K562 (cell line): ENCODE data around the gene SEC16A. TPM values are rescaled to one million over a fixed set of nuclear protein-coding genes. Genes with fewer than 3 reads are reported as not detected.

Experiments
- LARP7 ChIP-seq: fragments of 450-650 bp; IDR thresholded peaks from 2 replicates; pipeline ENCODE4 v1.6.1; 2016
- polyA plus RNA-seq, 8 experiments: library from polyadenylated mRNA; depleted of rRNA in 4 of 8; stranded (reverse) in 5 of 8; unstranded in 3 of 8; fragments of >200 nt; fragmentation: Nextera tagmentation in 2 of 8; fragmentation: Illumina TruSeq in 1 of 8; extraction: Ambion mirVana in 2 of 8; extraction: Trizol in 1 of 8; gene quantifications; 2 replicates each; pipeline versions ENCODE4 v1.2.1 to v1.2.3, GENCODE V29; 2011 to 2014; ENCODE audit warnings: inconsistent platforms in 1 of 8, missing spikeins in 1 of 8
- total RNA-seq, 7 experiments: library from RNA; depleted of rRNA in 6 of 7; stranded (reverse); fragments of >200 nt in 6 of 7; fragmentation: Illumina TruSeq in 2 of 7; extraction: Trizol in 2 of 7; gene quantifications; 2 replicates each; pipeline versions ENCODE4 v1.2.1 to v1.2.3, GENCODE V29; 2011 to 2021; ENCODE audit warnings: low replicate concordance in 1 of 7
- TF ChIP-seq, protein P1 (sequence below): fragments of 450-650 bp; IDR thresholded peaks from 2 replicates; pipeline ENCODE4 v1.6.1; 2016; ENCODE audit warnings: mild to moderate bottlenecking, moderate library complexity
- TF ChIP-seq, protein P2 (sequence below): fragments of 200-800 bp; sonication (Bioruptor generic); IDR thresholded peaks from 2 replicates; pipeline ENCODE4 v1.6.1; 2017; ENCODE audit warnings: missing genetic modification characterization, missing compliant biosample characterization
- TF ChIP-seq, protein P3 (sequence below): sonication (generic); formaldehyde crosslinking; IDR thresholded peaks from 2 replicates; pipeline ENCODE4 v1.8.1; 2023; ENCODE audit warnings: mild to moderate bottlenecking, missing genetic modification reagents
- TF ChIP-seq, protein P4 (sequence below): fragments of 450-650 bp; formaldehyde crosslinking; IDR thresholded peaks from 2 replicates; pipeline ENCODE4 v1.4.0; 2020; ENCODE audit warnings: mild to moderate bottlenecking, moderate library complexity

Gene SEC16A
- total and polyA plus RNA-seq, 9 of the 15 experiments (the other 6 are each of a cell fraction or from before 2014, with no cell fraction given), result 8.3 to 62.8 (median 14.0) TPM

DNA sequence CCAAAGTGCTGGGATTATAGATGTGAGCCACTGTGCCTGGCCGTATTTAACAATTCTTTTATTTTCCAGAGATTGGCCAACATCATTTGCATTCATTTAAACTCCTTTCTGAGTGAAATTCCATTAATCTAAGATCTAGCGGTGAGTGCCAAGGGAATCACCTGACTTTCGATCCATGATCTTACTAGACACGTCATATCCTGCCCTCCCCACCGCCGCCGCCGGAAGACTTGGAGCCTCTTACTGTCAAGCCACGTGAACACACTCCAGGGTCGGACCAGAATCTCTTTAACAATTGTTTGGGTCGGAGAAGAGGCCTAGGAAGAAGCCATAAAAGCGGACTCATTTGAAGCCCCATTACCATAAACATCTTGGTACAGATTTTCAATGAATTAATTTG, 56.1 kb downstream of the SEC16A start (continued):
- TF ChIP-seq, protein P1, sequence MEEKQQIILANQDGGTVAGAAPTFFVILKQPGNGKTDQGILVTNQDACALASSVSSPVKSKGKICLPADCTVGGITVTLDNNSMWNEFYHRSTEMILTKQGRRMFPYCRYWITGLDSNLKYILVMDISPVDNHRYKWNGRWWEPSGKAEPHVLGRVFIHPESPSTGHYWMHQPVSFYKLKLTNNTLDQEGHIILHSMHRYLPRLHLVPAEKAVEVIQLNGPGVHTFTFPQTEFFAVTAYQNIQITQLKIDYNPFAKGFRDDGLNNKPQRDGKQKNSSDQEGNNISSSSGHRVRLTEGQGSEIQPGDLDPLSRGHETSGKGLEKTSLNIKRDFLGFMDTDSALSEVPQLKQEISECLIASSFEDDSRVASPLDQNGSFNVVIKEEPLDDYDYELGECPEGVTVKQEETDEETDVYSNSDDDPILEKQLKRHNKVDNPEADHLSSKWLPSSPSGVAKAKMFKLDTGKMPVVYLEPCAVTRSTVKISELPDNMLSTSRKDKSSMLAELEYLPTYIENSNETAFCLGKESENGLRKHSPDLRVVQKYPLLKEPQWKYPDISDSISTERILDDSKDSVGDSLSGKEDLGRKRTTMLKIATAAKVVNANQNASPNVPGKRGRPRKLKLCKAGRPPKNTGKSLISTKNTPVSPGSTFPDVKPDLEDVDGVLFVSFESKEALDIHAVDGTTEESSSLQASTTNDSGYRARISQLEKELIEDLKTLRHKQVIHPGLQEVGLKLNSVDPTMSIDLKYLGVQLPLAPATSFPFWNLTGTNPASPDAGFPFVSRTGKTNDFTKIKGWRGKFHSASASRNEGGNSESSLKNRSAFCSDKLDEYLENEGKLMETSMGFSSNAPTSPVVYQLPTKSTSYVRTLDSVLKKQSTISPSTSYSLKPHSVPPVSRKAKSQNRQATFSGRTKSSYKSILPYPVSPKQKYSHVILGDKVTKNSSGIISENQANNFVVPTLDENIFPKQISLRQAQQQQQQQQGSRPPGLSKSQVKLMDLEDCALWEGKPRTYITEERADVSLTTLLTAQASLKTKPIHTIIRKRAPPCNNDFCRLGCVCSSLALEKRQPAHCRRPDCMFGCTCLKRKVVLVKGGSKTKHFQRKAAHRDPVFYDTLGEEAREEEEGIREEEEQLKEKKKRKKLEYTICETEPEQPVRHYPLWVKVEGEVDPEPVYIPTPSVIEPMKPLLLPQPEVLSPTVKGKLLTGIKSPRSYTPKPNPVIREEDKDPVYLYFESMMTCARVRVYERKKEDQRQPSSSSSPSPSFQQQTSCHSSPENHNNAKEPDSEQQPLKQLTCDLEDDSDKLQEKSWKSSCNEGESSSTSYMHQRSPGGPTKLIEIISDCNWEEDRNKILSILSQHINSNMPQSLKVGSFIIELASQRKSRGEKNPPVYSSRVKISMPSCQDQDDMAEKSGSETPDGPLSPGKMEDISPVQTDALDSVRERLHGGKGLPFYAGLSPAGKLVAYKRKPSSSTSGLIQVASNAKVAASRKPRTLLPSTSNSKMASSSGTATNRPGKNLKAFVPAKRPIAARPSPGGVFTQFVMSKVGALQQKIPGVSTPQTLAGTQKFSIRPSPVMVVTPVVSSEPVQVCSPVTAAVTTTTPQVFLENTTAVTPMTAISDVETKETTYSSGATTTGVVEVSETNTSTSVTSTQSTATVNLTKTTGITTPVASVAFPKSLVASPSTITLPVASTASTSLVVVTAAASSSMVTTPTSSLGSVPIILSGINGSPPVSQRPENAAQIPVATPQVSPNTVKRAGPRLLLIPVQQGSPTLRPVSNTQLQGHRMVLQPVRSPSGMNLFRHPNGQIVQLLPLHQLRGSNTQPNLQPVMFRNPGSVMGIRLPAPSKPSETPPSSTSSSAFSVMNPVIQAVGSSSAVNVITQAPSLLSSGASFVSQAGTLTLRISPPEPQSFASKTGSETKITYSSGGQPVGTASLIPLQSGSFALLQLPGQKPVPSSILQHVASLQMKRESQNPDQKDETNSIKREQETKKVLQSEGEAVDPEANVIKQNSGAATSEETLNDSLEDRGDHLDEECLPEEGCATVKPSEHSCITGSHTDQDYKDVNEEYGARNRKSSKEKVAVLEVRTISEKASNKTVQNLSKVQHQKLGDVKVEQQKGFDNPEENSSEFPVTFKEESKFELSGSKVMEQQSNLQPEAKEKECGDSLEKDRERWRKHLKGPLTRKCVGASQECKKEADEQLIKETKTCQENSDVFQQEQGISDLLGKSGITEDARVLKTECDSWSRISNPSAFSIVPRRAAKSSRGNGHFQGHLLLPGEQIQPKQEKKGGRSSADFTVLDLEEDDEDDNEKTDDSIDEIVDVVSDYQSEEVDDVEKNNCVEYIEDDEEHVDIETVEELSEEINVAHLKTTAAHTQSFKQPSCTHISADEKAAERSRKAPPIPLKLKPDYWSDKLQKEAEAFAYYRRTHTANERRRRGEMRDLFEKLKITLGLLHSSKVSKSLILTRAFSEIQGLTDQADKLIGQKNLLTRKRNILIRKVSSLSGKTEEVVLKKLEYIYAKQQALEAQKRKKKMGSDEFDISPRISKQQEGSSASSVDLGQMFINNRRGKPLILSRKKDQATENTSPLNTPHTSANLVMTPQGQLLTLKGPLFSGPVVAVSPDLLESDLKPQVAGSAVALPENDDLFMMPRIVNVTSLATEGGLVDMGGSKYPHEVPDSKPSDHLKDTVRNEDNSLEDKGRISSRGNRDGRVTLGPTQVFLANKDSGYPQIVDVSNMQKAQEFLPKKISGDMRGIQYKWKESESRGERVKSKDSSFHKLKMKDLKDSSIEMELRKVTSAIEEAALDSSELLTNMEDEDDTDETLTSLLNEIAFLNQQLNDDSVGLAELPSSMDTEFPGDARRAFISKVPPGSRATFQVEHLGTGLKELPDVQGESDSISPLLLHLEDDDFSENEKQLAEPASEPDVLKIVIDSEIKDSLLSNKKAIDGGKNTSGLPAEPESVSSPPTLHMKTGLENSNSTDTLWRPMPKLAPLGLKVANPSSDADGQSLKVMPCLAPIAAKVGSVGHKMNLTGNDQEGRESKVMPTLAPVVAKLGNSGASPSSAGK, result no peak
- no peak for TF ChIP-seq LARP7
- TF ChIP-seq, protein P2, sequence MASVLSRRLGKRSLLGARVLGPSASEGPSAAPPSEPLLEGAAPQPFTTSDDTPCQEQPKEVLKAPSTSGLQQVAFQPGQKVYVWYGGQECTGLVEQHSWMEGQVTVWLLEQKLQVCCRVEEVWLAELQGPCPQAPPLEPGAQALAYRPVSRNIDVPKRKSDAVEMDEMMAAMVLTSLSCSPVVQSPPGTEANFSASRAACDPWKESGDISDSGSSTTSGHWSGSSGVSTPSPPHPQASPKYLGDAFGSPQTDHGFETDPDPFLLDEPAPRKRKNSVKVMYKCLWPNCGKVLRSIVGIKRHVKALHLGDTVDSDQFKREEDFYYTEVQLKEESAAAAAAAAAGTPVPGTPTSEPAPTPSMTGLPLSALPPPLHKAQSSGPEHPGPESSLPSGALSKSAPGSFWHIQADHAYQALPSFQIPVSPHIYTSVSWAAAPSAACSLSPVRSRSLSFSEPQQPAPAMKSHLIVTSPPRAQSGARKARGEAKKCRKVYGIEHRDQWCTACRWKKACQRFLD (CRISPR knock-in tag), result 0 out of 2 replicates have a peak, but pooled peaks have one; percentile 27
- TF ChIP-seq, protein P3, sequence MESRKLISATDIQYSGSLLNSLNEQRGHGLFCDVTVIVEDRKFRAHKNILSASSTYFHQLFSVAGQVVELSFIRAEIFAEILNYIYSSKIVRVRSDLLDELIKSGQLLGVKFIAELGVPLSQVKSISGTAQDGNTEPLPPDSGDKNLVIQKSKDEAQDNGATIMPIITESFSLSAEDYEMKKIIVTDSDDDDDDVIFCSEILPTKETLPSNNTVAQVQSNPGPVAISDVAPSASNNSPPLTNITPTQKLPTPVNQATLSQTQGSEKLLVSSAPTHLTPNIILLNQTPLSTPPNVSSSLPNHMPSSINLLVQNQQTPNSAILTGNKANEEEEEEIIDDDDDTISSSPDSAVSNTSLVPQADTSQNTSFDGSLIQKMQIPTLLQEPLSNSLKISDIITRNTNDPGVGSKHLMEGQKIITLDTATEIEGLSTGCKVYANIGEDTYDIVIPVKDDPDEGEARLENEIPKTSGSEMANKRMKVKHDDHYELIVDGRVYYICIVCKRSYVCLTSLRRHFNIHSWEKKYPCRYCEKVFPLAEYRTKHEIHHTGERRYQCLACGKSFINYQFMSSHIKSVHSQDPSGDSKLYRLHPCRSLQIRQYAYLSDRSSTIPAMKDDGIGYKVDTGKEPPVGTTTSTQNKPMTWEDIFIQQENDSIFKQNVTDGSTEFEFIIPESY (CRISPR knock-in tag), result peak; percentile 69
- TF ChIP-seq, protein P4, sequence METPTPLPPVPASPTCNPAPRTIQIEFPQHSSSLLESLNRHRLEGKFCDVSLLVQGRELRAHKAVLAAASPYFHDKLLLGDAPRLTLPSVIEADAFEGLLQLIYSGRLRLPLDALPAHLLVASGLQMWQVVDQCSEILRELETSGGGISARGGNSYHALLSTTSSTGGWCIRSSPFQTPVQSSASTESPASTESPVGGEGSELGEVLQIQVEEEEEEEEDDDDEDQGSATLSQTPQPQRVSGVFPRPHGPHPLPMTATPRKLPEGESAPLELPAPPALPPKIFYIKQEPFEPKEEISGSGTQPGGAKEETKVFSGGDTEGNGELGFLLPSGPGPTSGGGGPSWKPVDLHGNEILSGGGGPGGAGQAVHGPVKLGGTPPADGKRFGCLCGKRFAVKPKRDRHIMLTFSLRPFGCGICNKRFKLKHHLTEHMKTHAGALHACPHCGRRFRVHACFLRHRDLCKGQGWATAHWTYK, result no peak
